K562 (cell line): Measurements from ENCODE around the gene FDX2. TPM values are rescaled to one million over a fixed set of nuclear protein-coding genes. Genes with fewer than 3 reads are reported as not detected.

ENCODE experiments used
- BRF1 ChIP-seq: IDR thresholded peaks from 3 replicates; pipeline ENCODE4 v1.6.1; 2011; ENCODE audit warnings: borderline replicate concordance, mild to moderate bottlenecking; ENCODE audit not compliant: insufficient read length; ENCODE audit errors: extremely low read depth
- CBX3 ChIP-seq, 2 experiments: IDR thresholded peaks; 1 replicate in 1 of 2; 2 replicates in 1 of 2; pipeline ENCODE4 v1.6.1; 2012; ENCODE audit warnings: inconsistent platforms in 2 of 2, low read length in 2 of 2, borderline replicate concordance in 1 of 2, control low read depth in 1 of 2
- CHCHD3 ChIP-seq: fragments of 250-450 bp; sonication (Bioruptor Pico); IDR thresholded peaks from 2 replicates; pipeline ENCODE4 v2.1.2; 2022; ENCODE audit warnings: mild to moderate bottlenecking
- DIDO1 ChIP-seq: fragments of 450-650 bp; IDR thresholded peaks from 2 replicates; pipeline ENCODE4 v1.6.1; 2016; ENCODE audit warnings: low read depth, missing biosample characterization, missing genetic modification characterization
- HDAC3 ChIP-seq: fragments of 450-650 bp; IDR thresholded peaks from 2 replicates; pipeline ENCODE4 v1.6.1; 2018; ENCODE audit warnings: borderline replicate concordance, mild to moderate bottlenecking, moderate library complexity; ENCODE audit not compliant: partially characterized antibody
- HOXB6 ChIP-seq: fragments of 250-450 bp; sonication (Bioruptor Pico); IDR thresholded peaks from 2 replicates; pipeline ENCODE4 v1.5.1; 2022; ENCODE audit warnings: mild to moderate bottlenecking, borderline replicate concordance
- KLF10 ChIP-seq: fragments of 250-450 bp; sonication (Bioruptor Pico); IDR thresholded peaks from 2 replicates; pipeline ENCODE4 v1.6.1; 2021; ENCODE audit warnings: matching md5 sums
- NEUROD1 ChIP-seq: fragments of 150-350 bp; IDR thresholded peaks from 2 replicates; pipeline ENCODE4 v1.6.1; 2014; ENCODE audit warnings: borderline replicate concordance, low read length, low read depth; ENCODE audit not compliant: partially characterized antibody
- TEAD1 ChIP-seq, 2 experiments: fragments of 450-650 bp in 1 of 2; sonication (generic) in 1 of 2; formaldehyde crosslinking; IDR thresholded peaks; 2 replicates each; pipeline versions ENCODE4 v1.4.0 to v1.8.0; 2020 to 2022; ENCODE audit warnings: mild to moderate bottlenecking in 2 of 2, missing genetic modification reagents in 1 of 2
- YY1 ChIP-seq, 3 experiments: IDR thresholded peaks; 2 replicates each; pipeline ENCODE4 v1.6.1; 2011; ENCODE audit warnings: low read length in 2 of 3, mild to moderate bottlenecking in 2 of 3, moderate library complexity in 2 of 3, borderline replicate concordance in 1 of 3, control low read depth in 1 of 3, low read depth in 1 of 3; ENCODE audit not compliant: insufficient read depth in 3 of 3, insufficient replicate concordance in 2 of 3, control insufficient read depth in 1 of 3, insufficient read length in 1 of 3; ENCODE audit errors: extremely low read depth in 1 of 3
- ZKSCAN8 ChIP-seq: fragments of 200-800 bp; sonication (Bioruptor generic); IDR thresholded peaks from 2 replicates; pipeline ENCODE4 v1.6.1; 2016; ENCODE audit warnings: missing genetic modification characterization, missing compliant biosample characterization
- ZNF12 ChIP-seq: sonication (generic); formaldehyde crosslinking; IDR thresholded peaks from 2 replicates; pipeline ENCODE4 v1.4.0; 2020; ENCODE audit warnings: mild to moderate bottlenecking, missing genetic modification reagents
- ZNF143 ChIP-seq: sonication (generic); formaldehyde crosslinking; IDR thresholded peaks from 2 replicates; pipeline ENCODE4 v1.9.0; 2022; ENCODE audit warnings: mild to moderate bottlenecking, missing genetic modification reagents
- ZNF695 ChIP-seq: fragments of 450-650 bp; formaldehyde crosslinking; IDR thresholded peaks from 2 replicates; pipeline ENCODE4 v1.4.0; 2020; ENCODE audit warnings: mild to moderate bottlenecking, moderate library complexity
- ZNF766 ChIP-seq: fragments of 200-800 bp; sonication (Bioruptor generic); conservative IDR thresholded peaks from 2 replicates; pipeline ENCODE4 v1.6.1; 2016; ENCODE audit warnings: missing genetic modification characterization, missing compliant biosample characterization
- polyA plus RNA-seq, 8 experiments: library from polyadenylated mRNA; depleted of rRNA in 4 of 8; stranded (reverse) in 5 of 8; unstranded in 3 of 8; fragments of >200 nt; fragmentation: Nextera tagmentation in 2 of 8; fragmentation: Illumina TruSeq in 1 of 8; extraction: Ambion mirVana in 2 of 8; extraction: Trizol in 1 of 8; gene quantifications; 2 replicates each; pipeline versions ENCODE4 v1.2.1 to v1.2.3, GENCODE V29; 2011 to 2014; ENCODE audit warnings: inconsistent platforms in 1 of 8, missing spikeins in 1 of 8
- total RNA-seq, 7 experiments: library from RNA; depleted of rRNA in 6 of 7; stranded (reverse); fragments of >200 nt in 6 of 7; fragmentation: Illumina TruSeq in 2 of 7; extraction: Trizol in 2 of 7; gene quantifications; 2 replicates each; pipeline versions ENCODE4 v1.2.1 to v1.2.3, GENCODE V29; 2011 to 2021; ENCODE audit warnings: low replicate concordance in 1 of 7
- TF ChIP-seq, protein P1 (sequence below), 2 experiments: fragments of 450-650 bp; IDR thresholded peaks; 2 replicates each; pipeline ENCODE4 v1.6.1; 2016; ENCODE audit warnings: mild to moderate bottlenecking in 2 of 2, borderline replicate concordance in 1 of 2, low read depth in 1 of 2, moderate library complexity in 1 of 2

FDX2 gene
- total and polyA plus RNA-seq, 9 of the 15 experiments (the other 6 are each of a cell fraction or from before 2014, with no cell fraction given), result 2.5 to 49.8 (median 29.7) TPM

GRCh38 chr19:10269333-10270179 is 46.3 kb downstream of the FDX2 start (continued):
- TF ChIP-seq, protein P1, sequence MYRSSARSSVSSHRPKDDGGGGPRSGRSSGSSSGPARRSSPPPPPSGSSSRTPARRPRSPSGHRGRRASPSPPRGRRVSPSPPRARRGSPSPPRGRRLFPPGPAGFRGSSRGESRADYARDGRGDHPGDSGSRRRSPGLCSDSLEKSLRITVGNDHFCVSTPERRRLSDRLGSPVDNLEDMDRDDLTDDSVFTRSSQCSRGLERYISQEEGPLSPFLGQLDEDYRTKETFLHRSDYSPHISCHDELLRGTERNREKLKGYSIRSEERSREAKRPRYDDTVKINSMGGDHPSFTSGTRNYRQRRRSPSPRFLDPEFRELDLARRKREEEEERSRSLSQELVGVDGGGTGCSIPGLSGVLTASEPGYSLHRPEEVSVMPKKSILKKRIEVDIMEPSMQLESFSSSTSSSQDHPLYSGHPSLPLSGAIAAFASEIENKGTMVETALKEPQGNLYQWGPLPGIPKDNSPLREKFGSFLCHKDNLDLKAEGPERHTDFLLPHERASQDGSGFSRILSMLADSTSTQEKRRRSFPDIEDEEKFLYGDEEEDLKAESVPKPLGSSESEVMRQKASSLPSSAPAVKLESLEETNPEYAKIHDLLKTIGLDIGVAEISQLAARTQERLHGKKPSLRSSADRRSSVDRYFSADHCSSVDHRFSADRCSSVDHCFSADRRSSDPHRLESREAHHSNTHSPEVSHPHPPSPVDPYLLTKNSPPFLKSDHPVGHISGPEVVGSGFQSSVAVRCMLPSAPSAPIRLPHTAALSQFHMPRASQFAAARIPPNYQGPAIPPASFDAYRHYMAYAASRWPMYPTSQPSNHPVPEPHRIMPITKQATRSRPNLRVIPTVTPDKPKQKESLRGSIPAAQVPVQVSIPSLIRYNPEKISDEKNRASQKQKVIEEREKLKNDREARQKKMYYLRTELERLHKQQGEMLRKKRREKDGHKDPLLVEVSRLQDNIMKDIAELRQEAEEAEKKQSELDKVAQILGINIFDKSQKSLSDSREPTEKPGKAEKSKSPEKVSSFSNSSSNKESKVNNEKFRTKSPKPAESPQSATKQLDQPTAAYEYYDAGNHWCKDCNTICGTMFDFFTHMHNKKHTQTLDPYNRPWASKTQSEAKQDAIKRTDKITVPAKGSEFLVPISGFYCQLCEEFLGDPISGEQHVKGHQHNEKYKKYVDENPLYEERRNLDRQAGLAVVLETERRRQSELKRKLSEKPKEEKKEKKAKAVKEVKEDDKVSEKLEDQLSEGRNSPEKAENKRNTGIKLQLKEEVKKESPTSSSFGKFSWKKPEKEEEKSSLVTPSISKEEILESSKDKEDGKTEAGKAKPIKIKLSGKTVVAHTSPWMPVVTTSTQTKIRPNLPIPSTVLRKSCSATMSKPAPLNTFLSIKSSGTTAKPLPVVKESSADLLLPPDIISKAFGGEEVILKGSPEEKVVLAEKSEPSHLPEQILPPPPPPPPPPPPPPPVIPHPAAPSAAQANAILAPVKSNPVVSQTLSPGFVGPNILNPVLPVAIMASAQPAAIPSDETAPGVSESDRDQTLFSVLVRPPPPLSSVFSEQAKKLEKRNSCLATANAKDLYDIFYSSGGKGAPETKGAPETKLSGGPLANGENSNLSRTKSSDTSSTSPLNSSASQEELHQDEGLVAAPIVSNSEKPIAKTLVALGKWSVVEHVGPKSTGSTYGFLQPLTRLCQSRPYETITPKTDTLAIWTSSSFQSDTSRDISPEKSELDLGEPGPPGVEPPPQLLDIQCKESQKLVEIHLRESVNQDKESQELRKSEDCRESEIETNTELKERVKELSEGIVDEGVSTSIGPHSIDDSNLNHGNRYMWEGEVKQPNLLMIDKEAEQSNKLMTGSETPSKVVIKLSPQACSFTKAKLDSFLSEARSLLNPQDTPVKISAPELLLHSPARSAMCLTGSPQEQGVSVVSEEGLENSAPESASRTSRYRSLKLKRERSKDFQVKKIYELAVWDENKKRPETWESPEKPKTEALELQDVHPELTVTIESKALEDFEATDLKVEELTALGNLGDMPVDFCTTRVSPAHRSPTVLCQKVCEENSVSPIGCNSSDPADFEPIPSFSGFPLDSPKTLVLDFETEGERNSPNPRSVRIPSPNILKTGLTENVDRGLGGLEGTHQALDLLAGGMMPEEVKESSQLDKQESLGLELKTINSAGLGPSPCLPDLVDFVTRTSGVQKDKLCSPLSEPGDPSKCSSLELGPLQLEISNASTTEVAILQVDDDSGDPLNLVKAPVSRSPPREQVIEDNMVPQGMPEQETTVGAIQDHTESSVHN (IDR thresholded peaks at IDR 0.05; ENCODE audit: borderline replicate concordance in 1 of 2, low read depth in 1 of 2), result no peak
- no peak for TF ChIP-seq HOXB6
- TF ChIP-seq CBX3 (IDR thresholded peaks at IDR 0.05; ENCODE audit: borderline replicate concordance in 1 of 2, low read length in 2 of 2), result no peak
- TF ChIP-seq CHCHD3 (CRISPR knock-in tag), result no peak
- no peak for TF ChIP-seq ZNF695
- no peak for TF ChIP-seq BRF1
- TF ChIP-seq DIDO1 (tag), result no peak
- TF ChIP-seq HDAC3, result no peak
- TF ChIP-seq ZNF143 (CRISPR knock-in tag), result no peak
- peak; percentile 95 for TF ChIP-seq ZKSCAN8 (CRISPR knock-in tag)
- TF ChIP-seq YY1 (IDR thresholded peaks at IDR 0.05; ENCODE audit: borderline replicate concordance in 1 of 3, control insufficient read depth in 1 of 3, extremely low read depth in 1 of 3, insufficient read depth in 3 of 3, insufficient read length in 1 of 3, insufficient replicate concordance in 2 of 3, low read depth in 1 of 3, low read length in 2 of 3), result peak in 2 of 3 experiments; percentile 55 to 71
- TF ChIP-seq NEUROD1, result no peak
- TF ChIP-seq TEAD1 (CRISPR knock-in tag; IDR thresholded peaks at IDR 0.05), result no peak
- no peak for TF ChIP-seq ZNF766 (CRISPR knock-in tag)
- TF ChIP-seq KLF10, result no peak
- no peak for TF ChIP-seq ZNF12
